Colonic mucosa (tissue), 4 donors: ENCODE measurements around the gene ZMIZ1. TPM values are rescaled to one million over a fixed set of nuclear protein-coding genes. Genes with fewer than 3 reads are reported as not detected.

Experiments used
- DNase-seq: peaks from one replicate; pipeline ENCODE4 v3.0.0-alpha.2; 2020
- H3K27ac ChIP-seq: fragments of 200-600 bp; one replicate; pipeline ENCODE4 v1.8.0; 2021
- H3K27me3 ChIP-seq: fragments of 200-600 bp; one replicate; pipeline ENCODE4 v1.8.0; 2021
- H3K36me3 ChIP-seq: fragments of 200-600 bp; one replicate; pipeline ENCODE4 v1.8.0; 2021
- H3K4me1 ChIP-seq: fragments of 200-600 bp; one replicate; pipeline ENCODE4 v1.8.0; 2021; ENCODE audit warnings: mild to moderate bottlenecking
- H3K4me3 ChIP-seq: fragments of 200-600 bp; one replicate; pipeline ENCODE4 v1.8.0; 2021
- H3K9ac ChIP-seq, 2 donors: one replicate each; pipeline ENCODE4 v1.7.0; 2013; ENCODE audit warnings: control low read depth in 2 of 2, low read depth in 2 of 2, low read length in 2 of 2
- H3K9me3 ChIP-seq: fragments of 200-600 bp; one replicate; pipeline ENCODE4 v1.8.0; 2021
- CTCF ChIP-seq: fragments of 200-600 bp; IDR thresholded peaks from one replicate; pipeline ENCODE4 v1.8.0; 2022; ENCODE audit warnings: antibody characterized with exemption, mild to moderate bottlenecking
- intact Hi-C: fragments of 100-400 bp; cut with DNase I; formaldehyde crosslinking; loops from one replicate; pipeline ENCODE4 v1.14.1; 2022
- total RNA-seq, 2 donors: library from RNA; stranded (reverse); fragmentation: NEBNext Ultra II Directional in 1 of 2; extraction: Animal tissue kit (Norgen Biotek cat#: 25700) in 1 of 2; gene quantifications; one replicate each; pipeline ENCODE4 v1.2.1, GENCODE V29; 2021
- donor health status: healthy.
- donor health status: DM: no; HTN: no; CAD: no.
- donor health status: DM: no; HTN: no; CAD: no.

ZMIZ1 gene
- total RNA-seq, 2 donors from 2014 or later, result 51.0 to 54.0 TPM

- DNase-seq, result peak; percentile 81
- peaks cover 5% of the 10 kb centered on the region for H3K4me1 ChIP-seq
- intact Hi-C loops, result no loop called here
- no peak overlapping the region for H3K27ac ChIP-seq
- no peaks in the 10 kb centered on the region for H3K9me3 ChIP-seq
- H3K9ac ChIP-seq, result no peak overlapping the region
- no peak for TF ChIP-seq CTCF
- H3K36me3 ChIP-seq, result peaks cover 8% of the 10 kb centered on the region
- H3K27me3 ChIP-seq, result no peaks in the 10 kb centered on the region
- no peak overlapping the region for H3K4me3 ChIP-seq
Observed at GRCh38 chr10:79310911-79311573, 242.3 kb downstream of the ZMIZ1 start.

- Histone ChIP-seq H3K27me3 (no peaks in the 10 kb centered on the region), H3K4me1 (peaks cover 5% of the 10 kb centered on the region), H3K36me3 (no peaks in the 10 kb centered on the region), H3K9ac (no peak overlapping the region), H3K27ac (no peak overlapping the region), H3K9me3 (no peaks in the 10 kb centered on the region), H3K4me3 (no peak overlapping the region)
- no peak for DNase-seq
- no peak for TF ChIP-seq CTCF
- intact Hi-C loops, result no loop called here
Observed at GRCh38 chr10:79311581-79312407, 243.0 kb downstream of the ZMIZ1 start.

- DNase-seq, result no peak
- TF ChIP-seq CTCF, result no peak
- no peaks in the 10 kb centered on the region for H3K36me3 ChIP-seq
- H3K27ac ChIP-seq, result no peak overlapping the region
- intact Hi-C loops, result no loop called here
- H3K4me1 ChIP-seq, result peaks cover 5% of the 10 kb centered on the region
- no peaks in the 10 kb centered on the region for H3K9me3 ChIP-seq
- H3K4me3 ChIP-seq, result no peak overlapping the region
- H3K9ac ChIP-seq, result no peak overlapping the region
- no peaks in the 10 kb centered on the region for H3K27me3 ChIP-seq
Observed at GRCh38 chr10:79312601-79313187, 243.9 kb downstream of the ZMIZ1 start.

- no peaks in the 10 kb centered on the region for H3K27me3 ChIP-seq
- intact Hi-C loops, result no loop called here
- no peak overlapping the region for H3K4me3 ChIP-seq
- H3K27ac ChIP-seq, result no peak overlapping the region
- H3K4me1 ChIP-seq, result peaks cover 5% of the 10 kb centered on the region
- DNase-seq, result no peak
- H3K9me3 ChIP-seq, result no peaks in the 10 kb centered on the region
- H3K9ac ChIP-seq, result no peak overlapping the region
- TF ChIP-seq CTCF, result no peak
- no peaks in the 10 kb centered on the region for H3K36me3 ChIP-seq
Observed at GRCh38 chr10:79313320-79313719, 244.6 kb downstream of the ZMIZ1 start.

GRCh38 chr10:79313911-79314439 lies 245.2 kb downstream of the ZMIZ1 start:
- H3K36me3 ChIP-seq, result no peaks in the 10 kb centered on the region
- H3K9ac ChIP-seq, result no peak overlapping the region
- H3K9me3 ChIP-seq, result no peaks in the 10 kb centered on the region
- no peak overlapping the region for H3K4me3 ChIP-seq
- no peak overlapping the region for H3K27ac ChIP-seq
- TF ChIP-seq CTCF, result no peak
- intact Hi-C loops, result no loop called here
- H3K4me1 ChIP-seq, result peaks cover 5% of the 10 kb centered on the region
- no peaks in the 10 kb centered on the region for H3K27me3 ChIP-seq
- DNase-seq, result no peak
